Suprapubic skin (tissue), 3 donors: ENCODE data around the gene BAIAP2.

ENCODE experiments used
- CTCF ChIP-seq, 2 donors: fragments of 200-600 bp in 1 of 2; fragments of 450-650 bp in 1 of 2; sonication (generic) in 1 of 2; IDR thresholded peaks; one replicate each; pipeline ENCODE4 v1.5.1; 2016 to 2019; ENCODE audit warnings: antibody characterized with exemption in 2 of 2, mild to moderate bottlenecking in 1 of 2, moderate library complexity in 1 of 2
- POLR2AphosphoS5 ChIP-seq, 3 donors: sonication (generic); formaldehyde crosslinking; IDR thresholded peaks; one replicate each; pipeline ENCODE4 v1.6.1; 2017; ENCODE audit warnings: antibody characterized with exemption in 3 of 3

GRCh38 chr17:81049372-81049911 is 14.5 kb downstream of the BAIAP2 start:
- TF ChIP-seq POLR2AphosphoS5 (IDR thresholded peaks at IDR 0.05) (no peak), CTCF (IDR thresholded peaks at IDR 0.05) (no peak)
